ENCODE measurements around the gene GPR143. TPM values are rescaled to one million over a fixed set of nuclear protein-coding genes. Genes with fewer than 3 reads are reported as not detected.

The GPR143 gene
- total and polyA plus RNA-seq, 10 of the 15 experiments (the other 5 are each of a cell fraction or from before 2014, with no cell fraction given) = 0.05 to 0.31 (median 0.15) TPM; not detected in 5

- ATAC-seq (no peak), FAIRE-seq (no peak), DNase-seq (ENCODE audit: low read depth, low spot score) (no peak)
- RAD21 ChIA-PET (ENCODE audit: unreplicated experiment) = no interaction called here
- WGBS (ENCODE audit: insufficient coverage, insufficient replicate concordance, low lambda C conversion rate, missing lambda C conversion rate) = 73% methylated on average over 4 of the region's 5 CpGs
- H3K9me3 ChIP-seq (replicated peaks; ENCODE audit: control insufficient read depth, insufficient read depth, low read length) = no peaks in the 10 kb centered on the region; the same call in 2 of the 3 replicates
- H3K9ac ChIP-seq (ENCODE audit: control insufficient read depth, insufficient read depth, low read length) = no peak overlapping the region
- no peak overlapping the region for H3K4me3 ChIP-seq
- no peaks in the 10 kb centered on the region for H4K20me1 ChIP-seq (ENCODE audit: control insufficient read depth, insufficient read depth)
- no peaks in the 10 kb centered on the region for H3K27me3 ChIP-seq (replicated peaks in 1 of 2; ENCODE audit: control insufficient read depth in 2 of 2, insufficient read depth in 2 of 2, low read length in 1 of 2)
- POLR2A ChIA-PET = no interaction called here
- H3K4me2 ChIP-seq (ENCODE audit: control insufficient read depth, insufficient read depth) = no peak overlapping the region
- BruUV-seq (replicated peaks) = no TSS peak
- in situ Hi-C loops (cut with MboI) = no loop called here
- H3K27ac ChIP-seq (ENCODE audit: control insufficient read depth, insufficient read depth) = no peak overlapping the region
- CTCF ChIA-PET = no interaction called here
- no peaks in the 10 kb centered on the region for H3K79me2 ChIP-seq (ENCODE audit: control insufficient read depth, insufficient read depth, low read length)
- no peak overlapping the region for H2AFZ ChIP-seq (ENCODE audit: control insufficient read depth, low read depth, low read length)
- H3K4me1 ChIP-seq (ENCODE audit: control insufficient read depth, insufficient read depth, low read length) = no peaks in the 10 kb centered on the region
- SMC1A ChIA-PET (ENCODE audit: uncharacterized antibody, unreplicated experiment) = no interaction called here
- H3K36me3 ChIP-seq (ENCODE audit: control insufficient read depth in 2 of 2, insufficient read depth in 2 of 2, low read length in 1 of 2) = peaks cover 0 to 2% of the 10 kb centered on the region in 2 experiments; a peak in 1 of 4 replicates
- intact Hi-C loops (cut with micrococcal nuclease; ENCODE audit: unreplicated experiment) = no loop called here
- no peak for TF ChIP-seq ZNF207 (IDR thresholded peaks at IDR 0.05; ENCODE audit: borderline replicate concordance)
- TF ChIP-seq REST (IDR thresholded peaks at IDR 0.05; ENCODE audit: low read depth, low read length) = no peak
- TF ChIP-seq GATAD2B (conservative IDR thresholded peaks at IDR 0.05; ENCODE audit: low read depth) = no peak
- no peak for TF ChIP-seq STAT1 (conservative IDR thresholded peaks at IDR 0.05)
- TF ChIP-seq ELK1 (IDR thresholded peaks at IDR 0.05; ENCODE audit: low read depth, low read length) = no peak
- no peak for TF ChIP-seq MYC (IDR thresholded peaks at IDR 0.05; ENCODE audit: insufficient read depth, insufficient read length, insufficient replicate concordance, low read length, severe bottlenecking)
- no peak for TF ChIP-seq RFX5 (IDR thresholded peaks at IDR 0.05; ENCODE audit: low read depth, low read length)
- TF ChIP-seq CTCF (IDR thresholded peaks at IDR 0.05 in 2 of 3, conservative IDR thresholded peaks at IDR 0.05 in 1 of 3; ENCODE audit: control insufficient read depth in 2 of 3, extremely low read depth in 1 of 3, insufficient read depth in 1 of 3, low read depth in 3 of 3, low read length in 3 of 3) = no peak
- no peak for TF ChIP-seq ASH2L (IDR thresholded peaks at IDR 0.05; ENCODE audit: borderline replicate concordance, low read depth)
- no peak for TF ChIP-seq MEF2A (IDR thresholded peaks at IDR 0.05; ENCODE audit: insufficient read depth, low read depth, low read length)
- no peak for TF ChIP-seq SPI1 (IDR thresholded peaks at IDR 0.05; ENCODE audit: borderline replicate concordance, insufficient read depth, low read depth, low read length)
- no peak for TF ChIP-seq IKZF1 (conservative IDR thresholded peaks at IDR 0.05)
- TF ChIP-seq CEBPZ (IDR thresholded peaks at IDR 0.05; ENCODE audit: low read depth, low read length) = no peak
- no peak for TF ChIP-seq NFYB (IDR thresholded peaks at IDR 0.05; ENCODE audit: insufficient read depth, low read depth, low read length)
These were observed 75.6 kb downstream of the GPR143 start for GRCh38 chrX:9690046-9690445.

Data from GM12878 (cell line).